ENCODE data around the gene NFYC.
"Not testable (repeated sequence)": the region's sequence is repeated elsewhere in the genome, so short reads cannot be mapped to it uniquely, and the experiment has no call there.

Gene NFYC

DNA sequence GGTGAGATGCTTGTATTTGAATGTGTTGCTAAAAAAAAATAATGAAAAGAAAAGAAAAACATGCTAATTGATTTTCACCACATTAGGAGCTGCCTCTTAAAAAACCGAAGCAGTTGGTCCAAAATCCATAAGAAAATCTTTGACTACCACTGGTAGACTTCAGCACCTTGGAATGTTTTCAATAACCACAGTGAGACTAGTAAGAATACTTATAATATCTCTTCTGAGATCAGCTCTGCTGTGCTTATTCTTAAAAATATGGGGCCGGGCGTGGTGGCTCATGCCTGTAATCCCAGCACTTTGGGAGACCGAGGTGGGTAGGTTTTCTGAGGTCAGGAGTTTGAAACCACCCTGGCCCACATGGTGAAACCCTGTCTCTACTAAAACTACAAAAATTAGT lies 15.1 kb downstream of the NFYC start:
- DNase-seq (ENCODE audit: low read depth), result no peak

DNA sequence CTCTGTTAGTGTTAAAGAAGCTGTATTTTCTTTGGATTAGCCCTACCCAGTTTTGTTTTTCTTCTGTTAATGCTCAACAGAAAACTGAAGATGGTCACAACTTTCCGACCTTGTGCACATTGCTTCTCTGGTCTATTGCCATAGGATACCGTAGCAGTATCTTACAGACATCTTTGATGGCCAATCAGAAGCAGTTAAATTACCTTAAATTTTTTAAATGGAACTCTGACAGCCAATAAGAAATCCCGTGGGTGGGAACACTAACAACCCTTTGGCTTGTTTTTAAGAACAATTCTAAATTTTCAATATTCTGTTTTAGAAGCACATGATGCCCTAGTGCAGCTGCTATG lies 17.2 kb downstream of the NFYC start:
- DNase-seq (ENCODE audit: low read depth), result peak; percentile 68

DNA sequence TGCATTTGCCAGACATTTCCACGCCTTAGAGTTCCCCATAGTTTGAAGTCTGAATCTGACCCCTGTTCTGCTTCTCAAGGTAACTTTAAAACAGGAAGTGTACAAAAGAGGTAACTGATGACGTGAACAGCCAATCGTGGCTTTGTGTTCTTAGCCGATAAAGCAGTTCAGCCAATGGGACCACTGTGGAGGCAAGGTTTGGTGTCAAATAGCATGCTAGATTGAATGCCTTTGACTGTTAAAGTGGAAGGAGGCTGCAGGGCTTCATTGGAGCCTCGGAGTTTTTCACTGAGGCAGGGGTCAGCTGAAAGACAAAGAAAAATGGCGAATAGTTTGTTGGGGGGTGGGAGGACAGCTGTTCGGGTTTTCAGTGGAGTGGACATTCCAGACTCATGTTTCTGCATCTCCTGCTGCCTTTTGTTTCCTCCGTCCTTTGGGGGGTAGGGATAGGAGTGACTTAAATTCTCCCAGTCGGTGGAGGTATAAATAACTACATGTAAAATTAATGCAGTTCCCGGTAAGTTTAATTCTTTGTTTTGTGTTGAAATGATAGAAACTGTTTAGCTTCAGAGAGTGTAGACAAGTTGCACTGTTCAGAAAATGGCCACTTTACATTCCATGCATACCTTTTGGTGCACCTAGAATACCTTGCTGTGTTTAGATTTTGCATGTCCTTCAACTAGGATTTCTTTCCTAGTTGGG lies 17.7 kb downstream of the NFYC start:
- DNase-seq (ENCODE audit: low read depth), result peak; percentile 91

DNA sequence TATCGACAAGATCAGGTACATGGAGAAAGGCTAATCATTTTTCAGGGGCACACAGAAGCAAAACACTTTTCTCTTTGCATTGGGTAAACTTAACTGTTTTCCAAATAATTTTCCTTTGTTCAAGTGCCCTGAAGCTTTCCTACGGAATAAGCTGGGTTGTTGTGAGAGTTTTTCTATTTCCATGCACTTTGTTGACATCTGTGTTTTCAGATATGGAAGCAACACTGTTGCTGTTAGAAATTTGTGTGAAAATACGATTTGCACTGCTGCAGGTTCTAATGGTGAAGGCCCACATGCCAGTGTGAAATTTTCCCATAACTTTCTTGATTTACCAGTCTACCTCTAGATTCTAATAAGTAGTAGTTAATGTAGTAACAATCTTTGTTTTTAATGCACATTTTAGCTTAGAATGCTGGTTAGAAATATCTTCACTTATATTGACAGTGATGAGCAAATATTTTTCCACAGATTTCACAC lies 18.3 kb downstream of the NFYC start:
- DNase-seq (ENCODE audit: low read depth), result no peak

DNA sequence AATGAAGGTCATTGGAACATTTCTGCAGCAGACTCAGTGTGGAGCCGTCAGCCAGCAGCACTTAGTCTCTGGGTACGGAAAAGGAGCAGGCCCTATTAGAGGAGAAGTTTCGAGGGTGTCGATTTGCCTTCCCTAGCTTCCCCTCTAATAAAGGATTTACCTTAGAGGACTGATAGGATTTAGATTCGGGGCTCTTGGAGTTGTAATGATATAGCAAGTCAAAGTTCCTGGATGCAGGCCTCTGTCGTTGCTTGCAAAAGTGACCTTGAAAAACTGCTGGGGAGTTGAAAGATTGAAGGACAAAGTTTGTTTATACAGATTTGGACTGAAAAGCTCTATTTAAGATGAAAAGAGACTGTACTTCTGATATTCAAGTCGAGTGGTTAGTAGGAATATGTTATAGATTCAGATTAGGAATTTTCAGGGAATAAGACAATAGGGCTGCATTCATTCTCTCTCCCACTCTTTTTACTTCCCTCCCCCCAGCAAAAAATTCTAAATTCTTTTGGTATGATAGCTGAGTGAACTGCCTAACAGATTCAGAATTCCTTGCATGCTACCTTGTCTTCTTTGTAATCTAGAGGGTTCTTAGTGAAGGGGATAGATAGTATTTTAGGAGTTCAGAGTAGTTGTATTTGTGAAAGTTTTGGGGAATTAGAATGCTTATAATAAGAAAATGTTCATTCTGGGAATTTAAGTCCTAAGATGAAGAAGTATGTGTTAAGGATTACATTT lies 19.2 kb downstream of the NFYC start:
- DNase-seq (ENCODE audit: low read depth), result no peak

DNA sequence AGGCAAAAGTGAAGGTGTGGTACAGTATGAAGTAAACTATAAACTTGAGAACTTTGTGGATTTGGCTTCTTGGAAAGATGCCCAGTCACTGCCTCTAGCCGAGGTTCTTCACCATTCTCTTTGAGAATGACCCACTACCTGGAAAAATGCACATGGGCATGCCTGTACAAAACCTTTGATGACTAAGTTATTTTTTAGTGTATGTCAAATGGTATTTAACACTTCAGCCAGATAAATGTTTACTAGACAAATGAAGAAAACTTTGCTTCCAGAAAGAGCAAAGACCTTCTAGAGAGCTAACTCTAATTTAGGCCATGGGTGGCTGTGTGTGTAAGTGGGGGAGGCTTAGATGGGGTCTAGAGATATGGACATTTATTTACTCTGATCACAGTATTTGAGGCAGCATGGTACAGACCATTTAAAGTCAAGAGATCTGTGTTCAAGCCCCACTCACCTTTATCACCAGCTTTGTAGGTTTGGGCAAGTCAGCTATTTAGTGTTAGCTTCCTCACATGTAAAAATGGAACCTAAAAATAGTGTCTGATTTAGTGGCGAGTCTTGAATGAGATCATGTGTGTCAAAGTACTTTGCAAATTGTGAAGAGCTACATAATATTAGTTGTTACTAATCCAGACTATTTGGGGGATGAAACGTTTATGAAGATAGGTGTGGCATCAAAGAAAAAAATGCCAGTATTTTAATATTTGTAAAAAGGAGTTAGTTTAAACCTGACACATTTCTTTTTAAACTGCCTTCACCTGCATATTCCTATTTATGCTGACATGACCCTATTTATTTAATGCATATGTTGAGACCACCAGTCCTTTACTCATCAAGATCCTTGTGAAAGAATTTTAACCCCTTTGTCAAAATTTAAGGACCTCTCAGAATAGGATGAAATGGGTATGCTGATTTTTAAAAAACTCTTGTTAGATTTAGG lies 20.2 kb downstream of the NFYC start:
- DNase-seq (ENCODE audit: low read depth), result no peak

DNA sequence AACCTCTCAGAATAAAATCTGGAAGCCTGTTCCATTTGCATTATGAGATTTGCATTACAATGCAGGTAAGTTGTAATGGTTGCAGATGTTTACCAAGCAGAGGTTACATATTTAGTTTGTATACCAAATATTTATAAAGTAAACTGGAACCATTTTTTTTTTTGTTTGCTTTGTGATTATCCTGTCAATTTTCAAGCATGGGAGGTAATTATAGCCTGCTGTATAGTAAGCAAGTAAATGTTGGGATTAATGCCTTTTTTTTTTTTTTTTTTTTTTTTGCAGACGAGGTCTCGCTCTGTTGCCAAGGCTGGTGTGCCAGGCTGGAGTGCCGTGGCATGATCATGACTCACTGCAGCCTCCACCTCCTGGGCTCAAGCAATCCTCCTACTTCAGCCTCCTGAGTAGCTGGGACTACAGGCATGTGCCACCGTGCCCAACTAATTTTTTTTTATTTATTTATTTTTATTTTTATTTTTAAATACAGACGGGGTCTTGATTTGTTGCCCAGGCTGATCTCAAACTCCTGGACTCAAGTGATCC lies 21.0 kb downstream of the NFYC start:
- DNase-seq (ENCODE audit: low read depth), result no peak

DNA sequence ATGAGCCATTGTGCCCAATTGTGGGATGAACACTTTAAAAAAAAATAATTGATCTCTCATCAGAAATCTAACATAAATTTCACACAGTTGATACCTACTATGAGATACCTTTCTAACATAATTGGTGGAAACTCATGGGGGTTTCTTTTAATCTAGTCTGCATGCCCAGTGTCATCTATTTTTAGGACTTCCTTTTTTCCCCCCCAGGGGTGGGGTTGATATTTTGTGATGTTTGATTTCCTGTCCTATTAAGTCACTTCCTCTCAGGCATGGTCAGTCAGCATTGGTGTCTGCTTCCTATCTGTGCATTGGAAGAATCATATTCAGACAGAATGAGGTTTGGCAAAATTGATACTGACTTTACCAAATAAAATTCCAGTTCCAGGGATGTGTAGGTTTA lies 21.5 kb downstream of the NFYC start:
- DNase-seq (ENCODE audit: low read depth), result no peak

DNA sequence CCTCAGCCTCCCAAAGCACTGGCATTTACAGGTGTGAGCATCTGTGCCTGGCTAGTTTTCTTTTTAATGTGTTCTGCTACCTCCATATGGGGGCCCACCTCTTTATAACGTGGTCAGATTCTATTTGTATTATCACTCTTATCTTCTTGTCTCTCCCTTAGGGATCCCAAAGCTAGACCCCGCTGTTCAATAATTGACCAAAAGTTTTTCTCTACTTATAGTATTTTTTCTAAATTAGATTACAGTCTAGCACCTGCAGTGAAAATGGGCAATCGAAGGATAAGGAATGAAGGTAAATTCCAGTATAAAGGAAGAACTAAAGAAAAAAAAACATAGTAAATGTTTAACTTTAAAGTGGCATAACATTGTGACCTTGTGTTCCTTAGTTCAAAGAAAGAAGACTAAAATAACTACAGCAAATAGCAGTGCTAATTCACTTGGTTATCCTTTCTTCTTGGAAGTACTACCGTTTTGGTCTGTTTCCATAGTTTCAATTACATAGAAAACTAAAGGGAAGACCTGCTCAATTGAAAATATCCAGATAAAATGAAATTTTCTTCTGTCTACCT lies 24.1 kb downstream of the NFYC start:
- no peak for DNase-seq (ENCODE audit: low read depth)

DNA sequence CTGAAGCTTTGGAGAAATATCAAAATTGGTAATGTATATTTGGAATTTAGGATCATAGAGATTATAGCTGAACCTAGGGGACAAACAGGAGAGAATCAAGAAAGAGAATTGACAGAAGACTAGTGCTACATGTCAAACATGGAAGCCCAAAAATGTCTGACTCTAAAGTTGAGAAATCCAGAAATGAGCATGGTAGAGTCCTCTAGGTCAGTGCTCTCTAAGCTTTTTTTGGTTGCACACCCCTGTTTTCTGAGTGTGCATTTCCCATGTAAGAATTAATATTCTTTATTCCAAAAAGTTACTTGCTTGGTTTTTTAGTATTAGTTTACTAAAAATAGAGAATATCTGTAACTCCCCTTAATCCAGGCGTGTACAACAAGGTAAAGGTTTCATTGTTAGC lies 25.6 kb downstream of the NFYC start:
- no peak for DNase-seq (ENCODE audit: low read depth)

DNA sequence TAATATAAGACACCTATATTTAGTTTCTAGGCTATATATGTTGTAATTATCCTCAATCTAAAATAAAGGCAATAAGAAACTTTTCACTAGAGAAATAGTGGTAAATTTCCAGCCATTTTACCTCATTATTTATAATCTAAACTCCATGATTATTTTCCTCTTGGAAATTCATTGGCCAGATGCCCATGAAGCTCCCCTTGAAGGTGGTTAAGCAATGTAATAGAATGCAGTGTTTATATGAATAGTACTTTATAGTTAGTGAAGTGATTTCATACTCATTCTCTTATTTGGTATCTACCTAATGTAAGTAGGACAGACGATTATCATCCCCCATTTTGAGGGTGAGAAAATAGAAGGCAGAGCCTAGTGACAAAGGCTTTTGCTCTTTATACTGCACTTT lies 26.5 kb downstream of the NFYC start:
- no peak for DNase-seq (ENCODE audit: low read depth)

DNA sequence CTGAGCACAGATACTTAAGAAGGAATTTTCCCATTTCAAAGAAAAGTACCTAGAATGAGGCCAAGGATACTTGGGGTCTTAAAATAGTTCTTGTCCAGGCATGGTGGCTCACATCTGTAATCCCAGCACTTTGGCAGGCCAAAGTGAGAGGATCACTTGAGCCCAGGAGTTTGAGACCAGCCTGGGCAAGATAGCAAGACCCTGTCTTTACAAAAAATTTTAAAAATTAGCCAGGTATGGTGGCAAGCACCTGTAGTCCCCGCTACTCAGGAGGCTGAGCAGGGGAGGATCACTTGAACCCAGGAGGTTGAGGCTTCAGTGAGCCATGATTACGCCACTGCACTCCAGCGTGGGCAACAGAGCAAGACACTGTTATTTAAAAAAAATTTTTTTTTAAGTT lies 29.0 kb downstream of the NFYC start:
- DNase-seq (ENCODE audit: low read depth), result no peak

DNA sequence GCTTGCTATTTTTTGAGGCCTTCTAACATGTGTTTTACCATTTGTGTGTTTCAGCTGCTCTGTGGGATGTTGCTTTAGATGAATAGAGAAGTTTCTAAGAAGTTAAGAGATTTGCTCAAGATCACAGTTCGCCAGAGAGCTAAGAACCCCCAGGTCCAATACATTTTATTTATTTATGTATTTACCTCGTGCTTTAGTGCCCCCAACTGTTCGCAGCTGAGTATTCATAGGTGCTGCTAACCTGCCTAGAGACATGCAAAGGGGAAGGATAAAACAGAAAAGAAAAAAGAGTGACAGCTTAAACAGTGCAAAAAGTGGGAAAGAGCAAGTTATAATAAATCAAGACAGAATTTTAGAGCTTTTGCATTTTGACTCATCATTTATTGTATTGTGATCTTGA lies 31.1 kb downstream of the NFYC start:
- DNase-seq (ENCODE audit: low read depth), result no peak

DNA sequence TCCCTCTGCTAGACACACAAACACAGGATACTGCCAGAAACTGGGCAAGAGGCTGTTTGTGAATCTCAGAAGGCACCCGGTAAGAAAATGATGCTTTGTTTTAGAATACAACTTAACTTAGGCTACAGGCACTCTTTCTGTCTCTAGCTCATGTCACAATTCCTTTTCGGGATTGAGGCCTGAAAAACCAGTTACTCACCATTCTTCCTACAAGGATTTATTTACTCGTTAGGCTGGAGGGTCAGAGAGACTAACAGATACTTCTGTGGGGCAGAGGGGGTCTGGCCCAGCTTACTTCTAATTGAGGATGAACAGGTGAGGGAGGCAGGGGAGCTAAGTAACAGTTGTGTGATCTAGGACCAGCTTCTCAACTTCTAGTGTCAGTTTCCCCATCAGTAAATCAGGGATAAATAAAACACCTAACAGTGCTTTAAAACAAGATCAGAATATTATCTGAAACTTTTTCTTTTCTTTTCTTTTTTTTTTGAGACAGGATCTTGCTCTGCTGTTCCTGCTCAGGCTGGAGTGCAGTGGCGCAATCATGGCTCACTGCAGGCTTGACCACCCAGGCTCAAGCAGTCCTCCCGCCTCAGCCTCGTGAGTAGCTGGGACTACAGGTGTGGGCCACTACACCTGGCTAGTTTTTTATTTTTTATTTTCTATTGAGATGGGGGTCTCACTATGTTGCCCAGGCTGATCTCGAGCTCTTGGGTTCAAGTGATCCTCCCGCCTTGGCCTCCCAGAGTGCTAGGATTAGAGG lies 31.9 kb downstream of the NFYC start:
- no peak for DNase-seq (ENCODE audit: low read depth)

DNA sequence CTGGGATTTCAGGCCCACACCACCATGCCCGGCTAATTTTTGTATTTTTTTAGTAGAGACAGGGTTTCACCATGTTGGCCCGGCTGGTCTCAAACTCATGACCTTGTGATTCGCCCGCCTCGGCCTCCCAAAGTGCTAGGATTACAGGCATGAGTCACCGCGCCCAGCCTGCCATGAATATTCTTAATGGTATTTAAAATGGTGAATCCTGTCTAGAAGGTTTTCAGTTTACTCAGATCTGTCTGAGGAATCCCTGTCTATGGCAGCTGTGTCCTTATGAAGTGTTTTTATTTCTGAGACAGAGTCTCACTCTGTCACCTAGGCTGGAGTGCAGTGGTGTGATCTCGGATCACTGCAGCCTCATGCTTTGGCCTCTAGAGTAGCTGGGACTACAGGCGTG lies 36.2 kb downstream of the NFYC start:
- not testable (repeated sequence) for DNase-seq (ENCODE audit: low read depth)

DNA sequence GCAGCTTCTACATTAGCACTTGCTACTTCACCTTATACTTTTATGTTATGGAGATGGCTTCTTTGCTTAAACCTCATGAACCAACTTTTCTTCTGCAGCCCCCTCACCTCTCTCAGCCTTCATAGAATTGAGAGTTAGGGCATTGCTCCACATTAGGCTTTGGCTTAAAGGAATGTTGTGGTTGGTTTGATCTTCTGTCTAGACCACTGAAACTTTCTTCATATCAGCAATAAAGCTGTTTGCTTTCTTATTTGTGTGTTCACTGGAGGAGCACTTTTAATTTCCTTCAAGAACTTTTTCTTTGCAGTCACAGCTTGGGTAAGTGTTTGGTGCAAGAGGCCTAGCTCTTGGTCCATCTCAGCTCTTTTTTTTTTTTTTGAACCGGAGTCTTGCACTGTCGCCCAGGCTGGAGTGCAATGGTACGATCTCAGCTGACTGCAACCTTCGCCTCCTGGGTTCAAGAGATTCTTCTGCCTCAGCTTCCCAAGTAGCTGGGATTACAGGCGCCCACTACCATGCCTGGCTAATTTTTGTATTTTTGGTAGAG lies 37.9 kb downstream of the NFYC start:
- DNase-seq (ENCODE audit: low read depth), result not testable (repeated sequence)

DNA sequence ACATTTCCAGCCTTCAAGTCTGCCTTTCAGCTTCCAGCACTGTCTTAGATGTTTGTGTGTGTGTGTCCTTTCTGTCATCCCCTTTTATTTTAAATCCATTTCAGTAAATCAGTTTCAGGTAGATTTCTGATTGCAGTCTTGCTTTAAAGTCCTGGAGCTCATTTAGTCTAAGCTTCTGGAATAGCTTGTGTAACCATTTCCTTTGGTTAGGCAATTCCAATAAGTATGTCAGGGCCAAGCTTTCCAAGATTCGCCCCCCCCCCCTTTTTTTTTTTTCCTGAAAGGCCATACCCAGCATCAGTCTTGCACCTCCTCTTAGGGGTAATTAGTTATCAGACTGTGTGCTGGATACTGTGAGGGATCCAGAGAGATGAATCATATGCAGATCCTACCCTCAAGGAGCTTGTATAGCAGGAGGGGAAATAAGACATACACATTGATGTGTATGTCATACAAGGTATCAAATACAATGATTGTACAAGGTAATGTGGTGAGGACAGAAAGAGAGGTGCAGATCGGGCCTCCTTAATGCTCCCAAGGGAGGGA lies 41.3 kb downstream of the NFYC start:
- DNase-seq (ENCODE audit: low read depth), result no peak

DNA sequence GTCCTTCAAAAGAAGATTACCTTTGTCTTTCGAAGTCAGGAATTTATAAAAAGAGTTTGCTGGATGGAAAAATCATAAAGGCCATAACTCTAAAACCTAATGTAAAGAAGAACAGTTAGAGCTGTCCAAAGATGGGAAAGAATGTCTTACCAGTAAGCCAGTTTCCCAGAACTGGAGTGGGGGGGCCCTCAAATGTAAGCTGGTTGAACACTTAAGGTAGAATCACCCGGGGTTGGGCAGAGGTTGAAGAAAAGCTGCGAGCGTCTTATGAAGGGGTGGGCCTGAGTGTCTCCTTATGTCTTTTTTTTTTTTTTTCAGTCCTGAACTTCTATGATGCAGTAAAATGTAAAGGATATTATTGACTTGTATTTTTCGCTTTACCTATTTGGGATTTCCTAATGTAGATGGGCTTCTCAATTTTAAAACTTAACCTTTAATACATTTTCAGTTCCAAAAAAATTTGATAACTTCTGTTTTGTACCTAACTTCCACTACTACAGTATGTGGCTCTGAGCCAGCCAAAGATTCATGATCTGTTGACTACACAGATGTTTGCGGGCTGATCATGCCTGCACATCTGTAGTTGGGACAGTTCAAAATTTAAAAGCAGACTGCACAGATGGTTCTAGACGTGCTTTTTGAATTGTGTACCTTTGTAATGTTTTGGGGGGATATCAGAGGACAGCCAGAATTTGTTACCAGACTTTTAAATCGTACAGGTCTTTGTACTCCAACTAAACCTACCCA lies 43.6 kb downstream of the NFYC start:
- DNase-seq (ENCODE audit: low read depth), result no peak

DNA sequence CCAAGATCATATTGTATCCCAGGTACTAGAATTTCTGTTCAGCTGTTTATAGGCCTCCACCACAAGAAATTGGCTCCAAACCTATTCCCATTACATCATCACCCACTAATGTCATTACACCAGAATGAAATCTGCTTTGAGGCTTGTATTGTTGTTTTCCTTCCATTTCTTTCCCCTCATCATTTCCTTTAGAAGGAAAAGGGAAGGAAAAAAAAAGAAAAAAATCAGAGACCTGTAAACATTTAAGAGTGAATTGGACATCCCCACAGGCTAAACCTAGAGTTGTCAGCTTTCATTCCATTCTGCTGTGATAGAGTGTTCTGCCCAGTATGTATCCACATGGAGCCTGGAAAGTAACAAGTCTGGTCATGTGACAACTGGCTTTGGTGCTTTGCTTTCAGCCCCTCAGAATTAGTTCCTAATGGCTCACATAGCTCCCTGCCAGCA lies 44.6 kb downstream of the NFYC start:
- DNase-seq (ENCODE audit: low read depth), result no peak

DNA sequence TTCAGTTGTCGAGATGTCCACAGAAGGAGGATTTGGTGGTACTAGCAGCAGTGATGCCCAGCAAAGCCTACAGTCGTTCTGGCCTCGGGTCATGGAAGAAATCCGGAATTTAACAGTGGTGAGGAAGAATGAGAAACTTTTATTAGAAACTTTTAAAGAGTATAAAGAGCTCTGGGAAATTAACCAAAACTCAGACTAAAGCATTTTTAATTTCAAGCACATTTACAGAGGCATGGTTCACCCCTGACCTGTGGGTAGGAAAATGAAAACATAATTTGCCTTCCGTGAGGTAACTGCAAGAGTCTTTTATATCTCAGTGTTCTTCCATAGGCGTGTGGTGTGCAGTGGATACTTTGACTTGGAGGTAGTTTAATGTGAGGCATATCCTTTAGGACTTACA lies 47.3 kb downstream of the NFYC start:
- DNase-seq (ENCODE audit: low read depth), result no peak
